A204.1 (cell line): ENCODE results near the gene POC5.
"Not testable (repeated sequence)": the region's sequence is repeated elsewhere in the genome, so short reads cannot be mapped to it uniquely, and the experiment has no call there.

ENCODE experiments used
- FAIRE-seq: peaks from 2 replicates; lab custom pipeline; 2012; peaks lifted over from hg19 to GRCh38; lab: Jason Lieb, UNC

POC5 gene, protein sequence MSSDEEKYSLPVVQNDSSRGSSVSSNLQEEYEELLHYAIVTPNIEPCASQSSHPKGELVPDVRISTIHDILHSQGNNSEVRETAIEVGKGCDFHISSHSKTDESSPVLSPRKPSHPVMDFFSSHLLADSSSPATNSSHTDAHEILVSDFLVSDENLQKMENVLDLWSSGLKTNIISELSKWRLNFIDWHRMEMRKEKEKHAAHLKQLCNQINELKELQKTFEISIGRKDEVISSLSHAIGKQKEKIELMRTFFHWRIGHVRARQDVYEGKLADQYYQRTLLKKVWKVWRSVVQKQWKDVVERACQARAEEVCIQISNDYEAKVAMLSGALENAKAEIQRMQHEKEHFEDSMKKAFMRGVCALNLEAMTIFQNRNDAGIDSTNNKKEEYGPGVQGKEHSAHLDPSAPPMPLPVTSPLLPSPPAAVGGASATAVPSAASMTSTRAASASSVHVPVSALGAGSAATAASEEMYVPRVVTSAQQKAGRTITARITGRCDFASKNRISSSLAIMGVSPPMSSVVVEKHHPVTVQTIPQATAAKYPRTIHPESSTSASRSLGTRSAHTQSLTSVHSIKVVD

GRCh38 chr5:75717082-75717922 lies at the start of gene POC5:
Gene POC5 (minus strand): TSS chr5:75717437. CDS start chr5:75712937, 4,500 bp downstream.
- FAIRE-seq, result peak; percentile 99

- FAIRE-seq, result no peak
These were observed 40.9 kb upstream of the POC5 start for GRCh38 chr5:75758116-75758515.

DNA sequence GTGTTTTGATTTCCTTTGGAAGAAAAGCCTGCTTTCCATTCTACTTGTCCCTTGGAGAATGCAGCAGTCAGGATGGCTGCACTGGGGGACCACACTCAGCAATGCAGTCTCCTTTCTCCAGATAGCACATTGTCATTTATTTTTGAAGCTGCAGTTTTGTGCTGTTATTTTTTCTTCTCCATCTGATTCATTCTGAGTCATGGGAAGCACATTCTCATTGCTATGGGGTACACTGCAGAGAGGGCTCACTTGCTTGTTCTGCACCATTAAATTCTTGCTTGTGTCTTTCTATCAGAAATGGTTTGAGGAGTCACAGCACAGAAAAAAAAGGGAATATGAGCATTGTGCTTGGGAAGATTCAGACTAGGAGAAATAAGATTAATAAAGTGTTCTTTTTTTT lies 39.7 kb upstream of the POC5 start:
- FAIRE-seq, result no peak

DNA sequence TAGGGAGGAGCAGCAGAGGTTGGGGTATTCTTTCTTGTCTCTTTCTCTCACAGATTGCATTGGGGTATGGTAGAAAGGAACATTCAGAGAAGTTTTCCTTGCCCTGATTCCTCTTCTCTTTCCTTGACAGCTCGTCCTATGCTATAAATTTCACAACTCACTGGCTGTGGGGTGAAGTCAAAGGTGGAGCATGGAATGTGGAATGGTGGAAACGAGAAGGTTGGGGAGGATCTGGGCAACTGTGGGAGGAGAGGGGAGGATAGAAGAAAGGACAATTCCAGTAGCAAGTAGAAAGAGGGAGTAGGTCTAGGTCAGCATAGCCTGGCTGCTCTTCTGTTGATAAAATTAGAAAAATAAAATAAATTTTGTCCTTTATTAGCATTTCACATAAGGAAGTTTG lies 39.0 kb upstream of the POC5 start:
- FAIRE-seq, result no peak

- FAIRE-seq, result no peak
These were observed 35.9 kb upstream of the POC5 start for GRCh38 chr5:75753182-75753581.

GRCh38 chr5:75744355-75744754 lies 27.1 kb upstream of the POC5 start:
- FAIRE-seq, result no peak

DNA sequence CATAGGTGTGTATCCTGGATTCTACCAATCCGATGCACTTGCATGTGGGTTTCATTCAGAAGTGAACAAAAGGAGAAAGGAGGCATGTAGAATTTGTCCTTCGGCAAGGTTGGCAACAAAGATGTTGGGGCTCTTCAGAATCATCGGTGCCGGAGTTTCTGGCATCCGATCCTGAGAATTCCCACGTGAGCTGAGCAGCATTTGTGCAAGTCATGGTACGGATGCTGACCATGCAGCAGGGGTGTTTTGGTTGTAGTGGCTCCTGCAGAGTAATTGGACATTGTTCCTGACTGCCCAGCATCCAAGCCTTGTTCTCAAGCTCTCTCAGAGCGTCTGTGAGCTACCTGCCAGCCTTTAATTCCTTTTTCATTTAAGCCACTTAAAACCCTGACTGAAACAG lies 19.0 kb upstream of the POC5 start:
- FAIRE-seq, result no peak

- FAIRE-seq, result peak; percentile 93
These were observed 17.9 kb upstream of the POC5 start for GRCh38 chr5:75734913-75735789.

- FAIRE-seq, result no peak
These were observed 16.5 kb upstream of the POC5 start for GRCh38 chr5:75733767-75734166.

DNA sequence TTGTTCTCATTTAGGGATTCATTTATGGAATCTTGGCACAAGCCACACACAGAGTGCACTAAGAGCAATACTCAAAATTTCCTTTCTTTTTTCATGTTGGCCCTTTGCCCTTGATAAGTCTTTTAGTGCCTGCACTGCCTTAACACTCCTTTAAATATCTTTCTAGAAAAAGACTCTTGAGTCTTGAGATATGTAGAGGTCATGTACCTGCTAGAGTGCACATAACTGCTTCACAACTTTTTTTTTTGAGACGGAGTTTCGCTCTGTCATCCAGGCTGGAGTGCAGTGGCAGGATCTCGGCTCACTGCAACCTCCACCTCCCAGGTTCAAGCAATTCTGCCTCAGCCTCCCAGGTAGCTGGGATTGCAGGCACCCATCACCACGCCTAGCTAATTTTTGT lies 14.3 kb upstream of the POC5 start:
- not testable (repeated sequence) for FAIRE-seq

DNA sequence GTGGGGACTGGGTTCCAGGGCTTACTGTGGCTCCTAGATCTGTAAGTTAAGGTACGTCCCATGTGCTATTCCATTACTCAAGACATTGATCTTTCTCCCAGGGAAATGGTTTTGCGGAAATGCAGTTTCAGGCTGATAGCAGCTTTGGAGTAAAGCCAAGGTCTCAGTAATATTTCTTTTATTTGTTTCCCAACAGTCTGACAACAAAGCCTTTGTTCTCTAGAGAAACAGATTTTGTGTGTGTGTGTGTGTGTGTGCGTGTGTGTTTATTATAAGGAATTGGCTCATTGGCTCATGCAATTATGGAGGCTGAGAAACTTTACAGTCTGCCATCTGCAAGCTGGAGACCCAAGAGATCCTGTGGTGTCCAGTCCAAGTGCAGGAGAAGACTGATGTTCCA lies 12.1 kb upstream of the POC5 start:
- no peak for FAIRE-seq

DNA sequence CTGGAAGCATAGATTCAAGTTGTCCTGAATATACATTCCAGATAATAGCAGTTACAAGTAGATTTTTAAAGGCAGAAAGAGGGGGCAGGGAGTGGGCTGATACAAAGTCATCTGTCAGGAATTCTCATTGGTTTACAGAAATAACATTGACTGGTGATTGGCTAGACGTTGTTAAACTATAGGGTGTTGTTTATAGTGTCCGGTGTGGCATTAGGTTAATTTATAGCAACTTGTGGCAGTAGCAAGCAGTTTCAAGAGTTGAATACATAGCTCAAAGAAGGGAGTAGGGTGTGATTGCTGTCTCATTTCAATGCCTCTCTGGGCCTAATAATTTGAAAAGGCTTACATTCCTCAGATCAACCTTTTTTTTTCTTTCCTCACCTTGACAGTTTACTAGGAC lies 10.7 kb upstream of the POC5 start:
- no peak for FAIRE-seq

DNA sequence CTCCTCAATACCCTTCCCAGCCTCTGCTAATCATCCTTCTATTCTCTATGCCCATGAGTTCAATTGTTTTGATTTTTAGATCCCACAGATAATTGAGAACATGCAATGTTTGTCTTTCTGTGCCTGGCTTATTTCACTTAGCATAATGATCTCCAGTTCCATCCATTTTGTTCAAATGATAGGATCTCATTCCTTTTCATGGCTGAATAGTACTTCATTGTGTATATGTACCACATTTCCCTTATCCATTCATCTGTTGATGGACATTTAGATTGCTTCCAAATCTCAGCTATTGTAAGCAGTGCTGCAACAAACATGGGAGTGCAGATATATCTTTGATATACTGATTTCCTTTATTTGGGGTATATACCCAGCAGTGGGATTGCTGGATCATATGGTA lies 9.0 kb upstream of the POC5 start:
- FAIRE-seq, result not testable (repeated sequence)

- no peak for FAIRE-seq
These were observed 6.1 kb upstream of the POC5 start for GRCh38 chr5:75723378-75723777.

DNA sequence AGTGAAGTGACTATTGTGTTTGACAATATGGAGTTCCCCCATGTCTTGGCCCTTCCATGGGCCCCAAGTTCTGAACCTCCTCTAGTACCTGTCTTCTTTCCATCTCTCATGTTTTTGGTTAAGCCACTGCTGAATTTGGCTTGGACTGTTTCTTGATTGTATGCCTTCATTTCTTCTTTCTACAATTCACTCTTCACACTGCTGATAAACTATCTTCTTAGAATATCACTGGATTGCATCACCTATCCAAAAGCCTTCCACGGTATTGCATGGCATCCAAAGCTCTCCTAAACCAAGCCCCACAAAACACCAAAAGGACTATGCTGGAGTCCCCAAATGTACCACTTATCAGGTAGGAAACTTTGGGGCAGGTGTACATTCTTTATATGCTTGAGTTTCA lies 4.3 kb upstream of the POC5 start:
- FAIRE-seq, result no peak

DNA sequence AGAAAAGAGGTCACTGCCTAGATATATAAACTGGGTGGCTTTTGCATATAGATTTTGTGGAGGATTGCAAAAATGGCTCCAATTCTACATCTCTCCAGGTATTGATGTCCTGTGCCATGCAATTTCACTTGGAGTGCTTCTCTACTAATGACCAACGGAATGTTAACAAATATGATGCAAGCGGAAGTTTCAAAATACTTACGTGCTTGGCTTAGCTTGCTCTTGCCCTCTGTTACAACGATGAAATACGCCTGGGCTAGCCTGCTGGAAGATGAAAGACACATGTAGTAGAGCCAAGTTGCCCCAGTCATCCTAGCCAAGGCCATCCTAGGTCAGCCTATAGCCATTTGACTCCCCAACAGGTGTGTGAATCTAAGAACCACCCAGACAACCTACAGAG lies 3.6 kb upstream of the POC5 start:
- no peak for FAIRE-seq

GRCh38 chr5:75716715-75717081 lies 539 bp downstream of the POC5 start:
- FAIRE-seq, result no peak

DNA sequence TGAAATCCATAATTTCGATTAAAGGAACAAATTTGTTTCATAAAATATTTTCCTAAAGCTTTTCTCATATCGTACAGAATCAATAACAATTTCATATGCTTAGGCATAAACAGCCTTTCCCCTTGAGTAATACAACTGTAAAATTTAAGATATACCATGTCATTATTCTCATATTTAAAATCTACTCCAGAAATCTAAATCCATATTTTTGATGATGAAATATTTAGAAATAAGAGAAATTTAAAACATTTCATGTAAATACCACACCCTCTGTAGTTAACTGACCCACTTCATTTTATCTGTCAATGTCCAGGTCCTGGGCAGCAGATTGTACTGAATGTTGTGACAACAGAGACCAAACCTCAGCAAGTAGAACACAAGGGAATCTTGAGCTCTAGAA lies 5.1 kb downstream of the POC5 start:
- FAIRE-seq, result no peak

DNA sequence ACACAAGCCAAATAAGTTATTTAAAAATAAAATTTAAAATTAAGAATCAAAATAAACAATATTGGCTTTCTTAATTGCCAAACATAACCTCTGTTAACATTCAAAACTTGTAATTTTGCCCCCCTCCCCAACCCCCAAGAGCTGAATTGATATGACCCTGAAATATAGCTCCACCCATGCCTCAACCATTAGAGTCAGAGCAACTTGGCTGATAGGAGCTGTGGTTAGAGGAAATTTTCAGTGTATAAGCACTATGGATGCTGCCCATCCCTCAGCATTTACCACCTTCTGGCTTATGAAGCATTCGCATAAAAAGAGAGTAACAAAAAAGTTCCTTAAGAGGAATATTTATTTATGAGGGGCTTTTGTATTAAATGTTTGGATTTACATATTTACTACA lies 6.1 kb downstream of the POC5 start:
- no peak for FAIRE-seq

- FAIRE-seq, result no peak
These were observed 6.6 kb downstream of the POC5 start for GRCh38 chr5:75710637-75711036.

GRCh38 chr5:75707911-75708509 lies 9.2 kb downstream of the POC5 start:
- FAIRE-seq, result no peak

DNA sequence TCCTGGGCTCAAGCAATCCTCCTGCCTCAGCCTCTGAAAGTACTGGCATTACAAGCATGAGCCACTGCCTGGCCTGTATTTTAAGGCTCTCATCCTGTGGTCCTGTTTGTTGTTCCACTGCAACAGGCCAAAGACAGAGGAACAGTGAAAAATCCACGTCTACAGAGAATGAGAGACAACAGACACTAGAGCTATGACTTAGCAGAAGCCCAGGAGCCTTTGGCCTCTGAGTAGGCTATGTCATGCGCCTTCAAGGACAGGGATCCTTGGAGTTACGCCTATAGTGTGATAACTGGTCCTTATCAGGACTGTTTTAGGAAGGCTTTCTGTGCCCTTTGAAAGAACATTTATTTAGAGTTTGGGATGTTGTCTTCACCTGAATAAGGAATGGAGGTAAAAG lies 10.5 kb downstream of the POC5 start:
- no peak for FAIRE-seq
